Measurements from ENCODE around the gene SLC35F4. TPM values are rescaled to one million over a fixed set of nuclear protein-coding genes. Genes with fewer than 3 reads are reported as not detected.

The SLC35F4 gene
- total and polyA plus RNA-seq, 11 donors: not detected

DNA sequence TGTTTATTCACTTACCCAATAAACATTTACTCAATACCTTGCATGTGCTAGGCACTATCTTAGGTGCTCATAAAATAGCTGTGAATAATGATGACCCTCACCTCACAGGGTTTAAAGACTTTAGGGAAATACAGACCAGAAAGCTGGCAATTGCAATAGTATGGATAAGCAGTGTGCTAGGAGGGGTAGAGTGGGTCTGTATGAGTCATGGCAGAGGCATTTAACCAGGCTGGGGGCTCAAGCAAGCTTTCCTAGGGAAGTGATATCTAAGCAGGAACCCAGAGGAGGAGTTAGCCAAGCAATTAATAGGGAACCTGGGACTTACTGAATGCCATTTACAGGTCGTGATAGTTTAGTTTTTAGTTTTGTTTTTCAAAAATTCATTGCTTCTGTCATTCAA lies 248.4 kb downstream of the SLC35F4 start:
- Histone ChIP-seq H3K27ac (no peak overlapping the region), H3K4me1 (no peaks in the 10 kb centered on the region), H3K9me3 (no peaks in the 10 kb centered on the region), H3K27me3 (peaks cover 0 to 3% (median 0%) of the 10 kb centered on the region in 9 donors), H3K4me3 (no peak overlapping the region), H3K36me3 (no peaks in the 10 kb centered on the region)
- TF ChIP-seq POLR2A (IDR thresholded peaks at IDR 0.05): no peak
- TF ChIP-seq, protein P1, sequence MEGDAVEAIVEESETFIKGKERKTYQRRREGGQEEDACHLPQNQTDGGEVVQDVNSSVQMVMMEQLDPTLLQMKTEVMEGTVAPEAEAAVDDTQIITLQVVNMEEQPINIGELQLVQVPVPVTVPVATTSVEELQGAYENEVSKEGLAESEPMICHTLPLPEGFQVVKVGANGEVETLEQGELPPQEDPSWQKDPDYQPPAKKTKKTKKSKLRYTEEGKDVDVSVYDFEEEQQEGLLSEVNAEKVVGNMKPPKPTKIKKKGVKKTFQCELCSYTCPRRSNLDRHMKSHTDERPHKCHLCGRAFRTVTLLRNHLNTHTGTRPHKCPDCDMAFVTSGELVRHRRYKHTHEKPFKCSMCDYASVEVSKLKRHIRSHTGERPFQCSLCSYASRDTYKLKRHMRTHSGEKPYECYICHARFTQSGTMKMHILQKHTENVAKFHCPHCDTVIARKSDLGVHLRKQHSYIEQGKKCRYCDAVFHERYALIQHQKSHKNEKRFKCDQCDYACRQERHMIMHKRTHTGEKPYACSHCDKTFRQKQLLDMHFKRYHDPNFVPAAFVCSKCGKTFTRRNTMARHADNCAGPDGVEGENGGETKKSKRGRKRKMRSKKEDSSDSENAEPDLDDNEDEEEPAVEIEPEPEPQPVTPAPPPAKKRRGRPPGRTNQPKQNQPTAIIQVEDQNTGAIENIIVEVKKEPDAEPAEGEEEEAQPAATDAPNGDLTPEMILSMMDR (IDR thresholded peaks at IDR 0.05): no peak
- WGBS, 4 donors: 14 to 23% (median 20%) methylated on average over 1 of the region's 1 CpG
- ATAC-seq (no peak), DNase-seq (no peak)
- intact Hi-C loops (cut with DNase I): no loop called here

DNA sequence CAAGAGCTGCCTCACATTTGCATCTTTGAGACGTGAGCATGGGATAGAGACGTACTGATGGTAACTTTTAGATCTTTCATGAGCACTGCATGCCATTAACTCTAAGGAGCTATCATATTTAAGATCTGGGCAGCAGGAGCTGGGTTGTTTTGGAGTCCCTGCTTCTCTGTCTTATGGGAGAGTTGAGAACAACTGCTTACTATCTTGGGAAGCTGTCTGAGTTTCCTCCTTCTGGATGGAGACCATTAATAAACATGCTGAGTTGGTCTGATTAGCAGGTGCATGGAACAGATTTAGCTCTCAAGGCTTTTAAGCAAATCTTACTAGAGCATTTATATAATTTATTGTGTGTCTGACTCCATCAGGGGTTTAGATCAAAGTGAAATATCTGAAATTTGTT lies 252.9 kb downstream of the SLC35F4 start:
- TF ChIP-seq POLR2A (IDR thresholded peaks at IDR 0.05): no peak
- TF ChIP-seq, protein P1 (IDR thresholded peaks at IDR 0.05): no peak
- Histone ChIP-seq H3K27me3 (peaks cover 0 to 3% (median 0%) of the 10 kb centered on the region in 9 donors), H3K4me1 (no peaks in the 10 kb centered on the region), H3K4me3 (no peak overlapping the region), H3K27ac (no peak overlapping the region), H3K36me3 (no peaks in the 10 kb centered on the region), H3K9me3 (no peaks in the 10 kb centered on the region)
- DNase-seq (no peak), ATAC-seq (no peak)
- intact Hi-C loops (cut with DNase I): no loop called here
- WGBS, 4 donors: 75 to 82% (median 81%) methylated on average over 2 of the region's 2 CpGs

DNA sequence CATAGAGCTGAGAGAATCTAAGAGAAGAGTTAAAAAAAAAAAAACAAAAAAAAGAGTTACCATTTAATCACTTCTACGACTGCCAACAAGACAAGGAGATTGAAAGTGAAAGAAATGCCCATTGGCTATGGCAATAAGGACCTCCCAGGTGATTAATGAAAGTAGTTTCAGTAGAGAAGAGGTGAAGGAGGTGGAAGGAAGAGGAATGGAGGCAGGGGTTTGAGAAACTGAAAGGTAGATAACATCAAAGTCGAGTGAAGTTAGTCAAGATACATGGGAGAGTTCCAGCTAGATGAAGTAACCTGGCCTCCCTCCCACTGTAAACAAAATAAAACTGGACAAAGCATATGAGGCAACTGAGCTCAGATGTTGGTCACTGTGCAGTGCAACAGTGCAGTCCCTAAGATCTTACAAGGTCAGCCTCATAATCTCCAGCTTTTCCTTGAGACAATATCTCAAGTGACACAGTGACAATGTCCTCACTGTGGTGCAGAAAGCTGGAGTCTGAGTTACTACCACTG lies 254.3 kb downstream of the SLC35F4 start:
- intact Hi-C loops (cut with DNase I): no loop called here
- Histone ChIP-seq H3K4me1 (no peaks in the 10 kb centered on the region), H3K36me3 (no peaks in the 10 kb centered on the region), H3K4me3 (no peak overlapping the region), H3K27ac (no peak overlapping the region), H3K27me3 (peaks cover 0 to 3% (median 0%) of the 10 kb centered on the region in 9 donors), H3K9me3 (no peaks in the 10 kb centered on the region)
- no peak for TF ChIP-seq POLR2A (IDR thresholded peaks at IDR 0.05)
- no peak for ATAC-seq
- WGBS, 4 donors: 48 to 61% (median 52%) methylated on average over 2 of the region's 2 CpGs
- DNase-seq: no peak

DNA sequence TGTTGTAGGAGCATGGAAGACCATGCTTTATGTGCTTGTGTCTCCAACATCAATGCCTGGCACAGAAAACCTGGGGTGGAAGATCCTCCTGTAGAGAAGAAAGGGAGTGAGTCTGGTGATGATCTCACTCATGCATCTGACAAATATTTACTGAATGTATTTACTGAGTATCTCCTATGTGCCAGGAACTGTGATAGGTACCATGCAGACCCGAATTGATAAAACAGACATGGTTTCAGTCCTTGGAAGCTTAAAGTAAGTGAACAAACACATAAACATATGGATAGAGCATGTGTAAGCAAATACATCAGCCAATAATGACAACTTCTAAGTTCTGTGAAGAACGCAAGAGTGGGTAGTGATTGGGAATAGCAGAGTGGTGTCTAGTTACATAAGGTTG lies 255.3 kb downstream of the SLC35F4 start:
- TF ChIP-seq POLR2A (IDR thresholded peaks at IDR 0.05): no peak
- TF ChIP-seq, protein P1 (IDR thresholded peaks at IDR 0.05): no peak
- intact Hi-C loops (cut with DNase I): no loop called here
- H3K4me1 ChIP-seq: no peaks in the 10 kb centered on the region
- H3K27ac ChIP-seq: no peak overlapping the region
- no peak for ATAC-seq
- no peaks in the 10 kb centered on the region for H3K36me3 ChIP-seq
- no peaks in the 10 kb centered on the region for H3K9me3 ChIP-seq
- no peak for DNase-seq
- H3K27me3 ChIP-seq: peaks cover 0 to 3% (median 0%) of the 10 kb centered on the region in 9 donors
- H3K4me3 ChIP-seq: no peak overlapping the region
- WGBS, 4 donors: 63 to 72% (median 69%) methylated on average over 2 of the region's 2 CpGs
